PC-9 (cell line): ENCODE results near the gene LEMD3.

Experiments used
- EZH2 ChIP-seq: fragments of 200-600 bp; sonication (generic); IDR thresholded peaks from 2 replicates; pipeline ENCODE4 v1.8.0; 2017; ENCODE audit warnings: antibody characterized with exemption, low read depth
- TF ChIP-seq, protein P1 (sequence below): fragments of 200-600 bp; sonication (generic); conservative IDR thresholded peaks from 2 replicates; pipeline ENCODE4 v1.6.1; 2017; ENCODE audit warnings: mixed run types, antibody characterized with exemption, mild to moderate bottlenecking, moderate library complexity

GRCh38 chr12:65208125-65208524, 38.7 kb downstream of the LEMD3 start:
- TF ChIP-seq EZH2: no peak
- TF ChIP-seq, protein P1, sequence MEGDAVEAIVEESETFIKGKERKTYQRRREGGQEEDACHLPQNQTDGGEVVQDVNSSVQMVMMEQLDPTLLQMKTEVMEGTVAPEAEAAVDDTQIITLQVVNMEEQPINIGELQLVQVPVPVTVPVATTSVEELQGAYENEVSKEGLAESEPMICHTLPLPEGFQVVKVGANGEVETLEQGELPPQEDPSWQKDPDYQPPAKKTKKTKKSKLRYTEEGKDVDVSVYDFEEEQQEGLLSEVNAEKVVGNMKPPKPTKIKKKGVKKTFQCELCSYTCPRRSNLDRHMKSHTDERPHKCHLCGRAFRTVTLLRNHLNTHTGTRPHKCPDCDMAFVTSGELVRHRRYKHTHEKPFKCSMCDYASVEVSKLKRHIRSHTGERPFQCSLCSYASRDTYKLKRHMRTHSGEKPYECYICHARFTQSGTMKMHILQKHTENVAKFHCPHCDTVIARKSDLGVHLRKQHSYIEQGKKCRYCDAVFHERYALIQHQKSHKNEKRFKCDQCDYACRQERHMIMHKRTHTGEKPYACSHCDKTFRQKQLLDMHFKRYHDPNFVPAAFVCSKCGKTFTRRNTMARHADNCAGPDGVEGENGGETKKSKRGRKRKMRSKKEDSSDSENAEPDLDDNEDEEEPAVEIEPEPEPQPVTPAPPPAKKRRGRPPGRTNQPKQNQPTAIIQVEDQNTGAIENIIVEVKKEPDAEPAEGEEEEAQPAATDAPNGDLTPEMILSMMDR: no peak
